Measurements from ENCODE around the gene EIF2S3.

Gene EIF2S3

DNA sequence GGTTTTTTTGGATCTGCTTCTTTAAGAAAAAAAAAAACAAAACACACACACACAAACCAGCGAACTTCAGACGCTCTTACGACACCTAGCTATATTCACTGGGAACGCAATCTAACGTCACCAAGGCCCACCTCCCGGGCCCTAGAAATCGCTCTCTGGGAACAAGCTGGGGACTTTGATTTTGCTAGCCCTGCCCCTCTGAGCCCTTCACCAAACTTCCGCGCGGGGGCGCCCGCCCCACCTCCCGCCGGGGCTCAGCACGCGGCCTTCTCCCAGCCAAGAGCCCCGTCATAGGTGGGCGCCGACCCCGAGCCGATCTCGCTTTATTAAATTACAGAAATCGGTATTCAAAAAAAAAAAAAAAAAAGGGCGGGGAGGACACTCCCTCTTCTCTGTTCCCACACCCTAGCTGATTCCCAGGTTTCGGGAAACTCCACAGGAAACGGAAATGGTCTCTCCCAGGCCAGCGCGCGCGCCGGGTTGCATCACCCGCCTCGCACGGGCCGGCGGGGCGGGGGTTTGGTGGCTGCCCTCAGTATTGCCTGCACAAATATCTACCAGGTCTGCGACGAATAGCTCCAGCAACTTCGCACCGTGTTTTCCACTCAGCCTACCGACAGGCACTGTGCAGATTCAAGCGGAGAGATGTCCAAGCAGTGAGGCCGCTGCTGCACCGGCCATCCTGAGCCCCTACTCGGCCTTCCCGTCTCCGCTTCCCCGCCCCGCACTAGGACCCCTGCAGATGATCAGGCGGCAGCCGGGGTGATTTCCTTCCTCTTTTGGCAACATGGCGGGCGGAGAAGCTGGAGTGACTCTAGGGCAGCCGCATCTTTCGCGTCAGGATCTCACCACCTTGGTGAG, at the start of gene EIF2S3:
Gene EIF2S3, plus strand, starts transcription at position 775 of the 861 bp plus-strand sequence. Its CDS starts 13 bp downstream, at position 788.
- Histone ChIP-seq H3K27me3 (peaks cover 0 to 36% (median 4%) of the 10 kb centered on the region in 11 experiments; a peak in 10 of 22 replicates), H3K4me1 (peaks cover 0 to 18% (median 6%) of the 10 kb centered on the region in 10 experiments; a peak in 13 of 20 replicates), H4K20me1 (peaks cover 0 to 25% (median 0%) of the 10 kb centered on the region in 11 experiments; a peak in 9 of 22 replicates), H3K9ac (no peak within 1 kb of the TSS; a peak in 1 of 22 replicates), H3K27ac (peak within 1 kb of the TSS in 1 of 11 experiments; percentile 75; a peak in 4 of 22 replicates), H3K9me3 (replicated peaks in 1 of 11) (no peaks in the 10 kb centered on the region), H3K4me3 (no peak within 1 kb of the TSS), H3K36me3 (peaks cover 0 to 22% (median 0%) of the 10 kb centered on the region in 11 experiments; a peak in 11 of 22 replicates), H3K4me2 (peak within 1 kb of the TSS in 2 of 11 experiments; percentile 73 to 83; a peak in 13 of 22 replicates)
- peak; percentile 62 to 98 (median 92); a peak in 21 of 22 replicates for TF ChIP-seq Cebpa-rat (IDR thresholded peaks at IDR 0.05)

DNA sequence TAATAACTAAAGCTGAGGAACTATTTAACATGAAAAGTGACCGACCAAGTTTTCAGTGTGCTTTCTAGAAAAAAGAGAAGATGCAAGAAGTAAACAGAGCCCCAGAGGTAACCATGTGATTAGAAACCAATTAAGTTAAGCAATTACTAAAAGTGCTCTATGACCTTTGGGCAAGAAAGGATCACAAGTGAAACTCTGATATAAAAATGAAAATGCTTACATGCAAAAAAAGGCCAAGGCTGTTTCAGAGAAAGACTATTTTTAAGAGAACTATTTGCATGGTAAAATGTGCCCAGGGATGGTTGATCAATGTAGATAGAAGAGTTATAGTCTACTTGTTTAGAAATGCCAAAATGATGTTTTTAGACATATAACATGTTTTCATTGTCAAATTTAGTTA, 49.7 kb upstream of the EIF2S3 start:
- H3K9ac ChIP-seq: no peak overlapping the region
- H3K27ac ChIP-seq: no peak overlapping the region
- no peak for TF ChIP-seq Cebpa-rat (IDR thresholded peaks at IDR 0.05)
- peaks cover 0 to 48% (median 15%) of the 10 kb centered on the region in 11 experiments; a peak in 13 of 22 replicates for H4K20me1 ChIP-seq
- H3K27me3 ChIP-seq: peaks cover 0 to 22% (median 0%) of the 10 kb centered on the region in 11 experiments; a peak in 6 of 22 replicates
- no peaks in the 10 kb centered on the region for H3K9me3 ChIP-seq (replicated peaks in 1 of 11)
- H3K4me3 ChIP-seq: no peak overlapping the region
- no peak overlapping the region for H3K4me2 ChIP-seq
- no peaks in the 10 kb centered on the region for H3K4me1 ChIP-seq
- peaks cover 11 to 55% (median 31%) of the 10 kb centered on the region in 11 experiments; a peak in 19 of 22 replicates for H3K36me3 ChIP-seq

DNA sequence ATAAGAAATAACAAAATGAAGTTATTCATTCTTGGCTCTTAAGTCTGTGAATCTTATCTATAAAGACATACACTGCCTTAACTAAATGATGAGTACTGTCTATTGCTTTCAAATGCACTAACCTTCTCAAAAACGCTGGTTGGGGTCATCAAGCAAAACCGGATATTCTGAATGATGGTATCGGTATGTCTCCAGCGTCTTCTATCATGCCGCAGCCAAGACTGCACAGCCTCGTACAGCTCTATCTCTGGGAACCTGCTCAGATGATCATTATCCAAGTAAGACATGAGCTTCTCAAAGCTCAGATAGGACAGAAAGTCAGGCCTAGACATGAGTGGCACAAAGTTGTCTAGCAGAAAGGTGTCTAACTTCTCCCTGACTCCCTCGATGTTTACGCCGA, 48.9 kb upstream of the EIF2S3 start:
- Histone ChIP-seq H3K9ac (no peak overlapping the region), H3K4me1 (no peaks in the 10 kb centered on the region), H4K20me1 (peaks cover 0 to 56% (median 17%) of the 10 kb centered on the region in 11 experiments; a peak in 13 of 22 replicates), H3K36me3 (peaks cover 11 to 52% (median 27%) of the 10 kb centered on the region in 11 experiments; a peak in 18 of 22 replicates), H3K27ac (no peak overlapping the region), H3K4me3 (no peak overlapping the region), H3K9me3 (replicated peaks in 1 of 11) (no peaks in the 10 kb centered on the region), H3K27me3 (peaks cover 0 to 28% (median 0%) of the 10 kb centered on the region in 11 experiments; a peak in 7 of 22 replicates), H3K4me2 (no peak overlapping the region)
- TF ChIP-seq Cebpa-rat (IDR thresholded peaks at IDR 0.05): no peak

DNA sequence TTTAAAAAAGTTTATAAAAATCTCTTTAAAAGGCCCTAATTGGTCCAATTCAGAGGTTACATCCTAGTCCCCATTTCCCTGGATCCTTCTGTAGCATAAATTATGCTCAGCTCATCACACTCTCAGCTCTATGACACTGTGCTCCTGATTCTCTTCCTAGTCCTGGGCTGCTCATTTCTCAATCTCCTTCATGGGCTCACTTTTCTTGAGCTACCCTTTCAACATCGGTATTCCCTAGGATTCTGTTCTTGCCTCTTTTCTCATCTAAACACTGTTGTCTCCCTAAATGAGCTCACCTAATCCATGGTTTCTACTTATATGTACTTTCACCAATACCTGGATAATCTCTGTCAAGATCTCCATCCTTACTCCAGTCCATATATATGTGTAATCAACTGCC, 42.5 kb upstream of the EIF2S3 start:
- no peak overlapping the region for H3K27ac ChIP-seq
- H3K4me3 ChIP-seq: no peak overlapping the region
- no peak overlapping the region for H3K9ac ChIP-seq
- peaks cover 0 to 24% (median 5%) of the 10 kb centered on the region in 11 experiments; a peak in 7 of 22 replicates for H3K36me3 ChIP-seq
- TF ChIP-seq Cebpa-rat (IDR thresholded peaks at IDR 0.05): no peak
- H3K4me1 ChIP-seq: peaks cover 0 to 10% (median 6%) of the 10 kb centered on the region in 10 experiments; a peak in 8 of 20 replicates
- no peak overlapping the region for H3K4me2 ChIP-seq
- no peaks in the 10 kb centered on the region for H3K9me3 ChIP-seq (replicated peaks in 1 of 11)
- H4K20me1 ChIP-seq: peaks cover 0 to 91% (median 19%) of the 10 kb centered on the region in 11 experiments; a peak in 15 of 22 replicates
- peaks cover 0 to 40% (median 7%) of the 10 kb centered on the region in 11 experiments; a peak in 11 of 22 replicates for H3K27me3 ChIP-seq

DNA sequence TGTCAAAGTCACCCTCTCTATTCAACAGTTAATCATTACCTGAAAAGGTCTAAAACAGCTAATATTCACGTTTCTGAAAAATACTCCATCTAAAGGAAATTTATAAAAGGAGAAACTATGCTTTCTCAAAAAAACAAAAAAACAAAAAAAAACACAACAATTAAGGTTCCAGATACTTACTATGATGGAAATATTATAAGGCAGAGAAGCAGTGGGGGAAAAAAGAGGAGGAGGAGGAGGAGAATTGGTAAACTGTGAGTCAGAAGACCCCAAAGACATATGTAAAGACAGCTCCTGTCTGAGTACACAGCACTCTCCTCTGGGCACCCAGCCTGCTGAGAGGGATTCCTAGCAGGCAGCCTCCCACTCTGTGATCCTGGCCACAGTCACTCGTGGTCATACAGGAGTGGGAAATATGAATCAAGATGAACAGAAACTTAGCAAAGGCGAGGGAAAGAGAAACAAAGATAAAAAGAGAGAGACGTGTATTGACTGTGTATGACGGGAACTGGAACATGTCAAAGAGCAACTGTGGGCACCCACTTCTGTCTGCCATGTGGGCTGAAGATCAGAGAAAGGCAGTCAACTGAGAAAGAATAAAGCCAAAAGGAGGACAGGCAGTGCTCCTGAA, 40.3 kb upstream of the EIF2S3 start:
- Histone ChIP-seq H3K9me3 (replicated peaks in 1 of 11) (no peaks in the 10 kb centered on the region), H3K4me3 (no peak overlapping the region), H3K4me1 (peaks cover 4 to 19% (median 12%) of the 10 kb centered on the region in 10 experiments; a peak in 19 of 20 replicates), H3K27ac (0 out of 22 replicates have a peak overlapping the region, but pooled peaks of 1 of the 11 experiments have one; percentile 19), H3K4me2 (peak overlapping the region in 9 of 11 experiments; percentile 0 to 62 (median 23); a peak in 10 of 22 replicates), H3K36me3 (peaks cover 0 to 36% (median 8%) of the 10 kb centered on the region in 11 experiments; a peak in 10 of 22 replicates), H4K20me1 (peaks cover 5 to 96% (median 26%) of the 10 kb centered on the region in 11 experiments; a peak in 15 of 22 replicates), H3K9ac (peak overlapping the region in 3 of 11 experiments; percentile 3 to 26 (median 4); a peak in 2 of 22 replicates), H3K27me3 (peaks cover 0 to 47% (median 8%) of the 10 kb centered on the region in 11 experiments; a peak in 11 of 22 replicates)
- TF ChIP-seq Cebpa-rat (IDR thresholded peaks at IDR 0.05): no peak

DNA sequence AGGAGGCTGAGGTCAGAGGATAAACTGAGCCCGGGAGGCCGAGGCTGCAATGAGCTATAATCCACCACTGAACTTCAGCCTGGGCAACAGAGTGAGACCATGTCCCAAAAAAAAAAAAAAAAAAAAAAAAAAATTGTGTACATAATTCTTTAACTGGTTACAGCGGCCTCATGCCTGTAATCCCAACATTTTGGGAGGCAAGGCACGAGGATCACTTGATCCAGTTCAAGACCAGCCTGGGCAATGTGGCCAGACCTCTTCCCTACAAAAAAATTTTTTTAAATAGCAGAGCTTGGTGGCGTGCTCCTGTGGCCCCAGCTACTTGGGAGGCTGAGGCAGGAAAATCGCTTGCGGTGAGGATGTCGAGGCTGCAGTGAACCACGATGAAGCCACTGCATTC, 37.1 kb upstream of the EIF2S3 start:
- H3K27me3 ChIP-seq: peaks cover 0 to 28% (median 5%) of the 10 kb centered on the region in 11 experiments; a peak in 12 of 22 replicates
- H3K36me3 ChIP-seq: peaks cover 0 to 38% (median 8%) of the 10 kb centered on the region in 11 experiments; a peak in 15 of 22 replicates
- no peak overlapping the region for H3K9ac ChIP-seq
- H3K4me3 ChIP-seq: no peak overlapping the region
- H4K20me1 ChIP-seq: peaks cover 4 to 91% (median 33%) of the 10 kb centered on the region in 11 experiments; a peak in 17 of 22 replicates
- no peak overlapping the region for H3K27ac ChIP-seq
- TF ChIP-seq Cebpa-rat (IDR thresholded peaks at IDR 0.05): no peak
- peaks cover 14 to 38% (median 22%) of the 10 kb centered on the region in 10 experiments for H3K4me1 ChIP-seq
- peaks cover 0 to 10% (median 4%) of the 10 kb centered on the region in 11 experiments; a peak in 6 of 22 replicates for H3K9me3 ChIP-seq (replicated peaks in 1 of 11)
- H3K4me2 ChIP-seq: no peak overlapping the region

DNA sequence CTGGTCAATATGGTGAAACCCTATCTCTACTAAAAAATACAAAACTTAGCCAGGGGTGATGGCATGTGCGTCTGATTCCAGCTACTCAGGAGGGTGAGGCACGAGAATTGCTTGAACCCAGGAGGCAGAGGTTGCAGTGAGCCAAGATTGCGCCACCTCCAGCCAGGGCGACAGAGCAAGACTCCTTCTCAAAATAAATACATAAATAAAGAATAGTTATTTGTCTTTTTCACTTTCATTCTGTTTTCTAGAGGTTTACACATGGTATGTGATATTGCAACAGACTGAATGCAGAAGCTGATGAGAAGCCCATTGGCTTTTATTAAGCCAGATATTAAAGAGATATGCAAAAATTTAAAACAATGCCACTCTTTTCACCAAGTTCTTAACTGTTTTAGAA, 35.9 kb upstream of the EIF2S3 start:
- H3K36me3 ChIP-seq: peaks cover 0 to 41% (median 6%) of the 10 kb centered on the region in 11 experiments; a peak in 15 of 22 replicates
- no peak overlapping the region for H3K4me3 ChIP-seq
- peak overlapping the region in 4 of 11 experiments; percentile 18 to 41 (median 26); a peak in 5 of 22 replicates for H3K4me2 ChIP-seq
- 0 out of 22 replicates have a peak, but pooled peaks of 1 of the 11 experiments have one; percentile 46 for TF ChIP-seq Cebpa-rat (IDR thresholded peaks at IDR 0.05)
- peaks cover 14 to 43% (median 25%) of the 10 kb centered on the region in 10 experiments for H3K4me1 ChIP-seq
- no peak overlapping the region for H3K9ac ChIP-seq
- H3K27me3 ChIP-seq: peaks cover 0 to 22% (median 4%) of the 10 kb centered on the region in 11 experiments; a peak in 12 of 22 replicates
- H4K20me1 ChIP-seq: peaks cover 4 to 91% (median 33%) of the 10 kb centered on the region in 11 experiments; a peak in 17 of 22 replicates
- H3K27ac ChIP-seq: peak overlapping the region in 3 of 11 experiments; percentile 18 to 26 (median 20); a peak in 1 of 22 replicates
- peaks cover 0 to 13% (median 6%) of the 10 kb centered on the region in 11 experiments; a peak in 6 of 22 replicates for H3K9me3 ChIP-seq (replicated peaks in 1 of 11)

DNA sequence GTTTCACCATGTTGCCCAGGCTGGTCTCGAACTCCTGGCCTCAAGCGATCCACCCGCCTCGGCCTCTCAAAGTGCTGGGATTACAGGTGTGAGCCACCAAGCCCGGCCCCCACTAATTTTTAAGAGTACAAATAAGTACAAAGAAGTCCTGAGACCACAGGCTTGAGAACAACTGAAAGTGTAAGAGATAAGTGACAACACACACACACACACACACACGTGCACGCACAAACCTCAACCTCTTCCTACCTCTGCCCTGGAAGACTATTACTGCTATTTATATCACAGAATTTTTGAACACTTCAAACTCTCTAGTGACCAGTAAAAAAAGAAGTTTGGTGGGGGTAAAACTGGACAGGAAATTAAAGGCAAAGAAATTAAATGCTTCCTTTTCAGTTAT, 35.3 kb upstream of the EIF2S3 start:
- Histone ChIP-seq H3K4me2 (peak overlapping the region; percentile 9 to 41 (median 27); a peak in 15 of 22 replicates), H3K27ac (peak overlapping the region in 2 of 11 experiments; percentile 16 to 20; a peak in 1 of 22 replicates), H4K20me1 (peaks cover 4 to 89% (median 33%) of the 10 kb centered on the region in 11 experiments; a peak in 17 of 22 replicates), H3K4me1 (peaks cover 14 to 43% (median 25%) of the 10 kb centered on the region in 10 experiments), H3K9ac (peak overlapping the region in 1 of 11 experiments; percentile 18; a peak in 1 of 22 replicates), H3K9me3 (replicated peaks in 1 of 11) (peaks cover under 1 to 16% (median 6%) of the 10 kb centered on the region in 11 experiments; a peak in 12 of 22 replicates), H3K27me3 (peaks cover 0 to 21% (median 3%) of the 10 kb centered on the region in 11 experiments; a peak in 12 of 22 replicates), H3K4me3 (no peak overlapping the region), H3K36me3 (peaks cover 0 to 41% (median 6%) of the 10 kb centered on the region in 11 experiments; a peak in 15 of 22 replicates)
- TF ChIP-seq Cebpa-rat (IDR thresholded peaks at IDR 0.05): no peak
